ENCODE data around the gene ANKRD11. TPM values are rescaled to one million over a fixed set of nuclear protein-coding genes. Genes with fewer than 3 reads are reported as not detected.

The ANKRD11 gene
- polyA plus RNA-seq, 2 donors: 37.1 to 73.5 TPM

DNA sequence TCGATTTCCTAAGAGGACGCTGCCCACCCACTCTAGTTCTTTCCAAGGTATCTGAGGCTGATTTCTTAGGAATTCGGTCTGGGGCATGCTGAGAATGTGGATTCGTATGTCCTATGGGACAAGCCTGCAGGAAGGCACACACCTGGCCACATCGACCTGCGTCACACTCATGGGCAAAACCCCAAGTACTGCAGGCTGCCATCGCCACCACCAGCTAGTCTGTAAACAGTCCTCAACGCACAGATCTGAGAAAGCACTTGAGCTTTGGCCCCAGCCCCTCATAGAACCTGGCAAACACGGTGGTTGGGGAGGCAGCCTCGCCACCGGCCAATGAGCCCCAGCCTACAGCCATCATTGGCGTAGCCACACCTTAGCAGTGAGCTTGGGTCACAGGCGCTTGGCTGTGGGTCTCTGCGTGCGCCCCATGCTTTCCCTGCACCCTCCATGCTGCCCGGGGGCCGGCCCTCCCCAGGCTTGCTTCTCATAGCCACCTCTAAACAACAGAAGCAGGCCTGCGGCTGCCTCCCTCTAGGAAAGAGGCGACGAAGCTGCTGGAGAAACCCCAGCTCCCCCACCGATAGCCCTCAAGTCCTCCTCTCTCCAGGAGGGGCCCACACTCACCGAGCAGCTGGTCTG, 197.8 kb downstream of the ANKRD11 start:
- Histone ChIP-seq H3K27ac (ENCODE audit: low read depth in 2 of 2, low read length in 1 of 2) (no peak overlapping the region), H3K27me3 (ENCODE audit: control insufficient read depth in 1 of 2, insufficient read depth in 2 of 2, low read length in 2 of 2) (no peaks in the 10 kb centered on the region), H3K4me3 (ENCODE audit: low read depth in 1 of 2, low read length in 2 of 2) (no peak overlapping the region), H3K36me3 (ENCODE audit: control insufficient read depth in 2 of 2, insufficient read depth in 2 of 2, low read length in 1 of 2) (peaks cover 4 to 25% of the 10 kb centered on the region in 2 donors), H3K9me3 (ENCODE audit: control insufficient read depth in 2 of 2, insufficient read depth in 1 of 2, low read depth in 1 of 2, low read length in 1 of 2) (no peaks in the 10 kb centered on the region), H3K4me1 (ENCODE audit: control insufficient read depth in 2 of 2, insufficient read depth in 2 of 2, low read length in 1 of 2) (peaks cover 4 to 7% of the 10 kb centered on the region in 2 donors)
- WGBS, 2 donors: 81 to 84% methylated on average over 22 of the region's 22 CpGs

DNA sequence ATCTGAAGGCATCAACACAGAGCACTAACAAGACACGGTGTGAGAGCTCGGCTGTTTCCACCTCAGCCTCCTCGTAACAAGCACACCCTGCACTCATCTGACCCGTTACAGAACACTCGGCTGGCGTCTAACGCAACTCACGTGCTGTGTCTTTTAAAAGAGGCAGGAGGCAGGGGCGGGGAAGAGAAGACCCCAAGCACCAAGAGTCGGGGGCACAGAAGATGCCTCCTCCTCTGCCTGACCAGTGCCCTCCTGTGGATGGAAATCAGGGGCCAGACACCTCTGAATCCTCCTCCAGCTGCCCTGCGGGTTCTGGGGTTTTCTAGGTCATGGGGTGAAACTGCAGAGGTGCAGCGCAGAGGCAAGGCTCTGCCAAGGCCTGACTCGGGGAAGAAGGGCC, 198.6 kb downstream of the ANKRD11 start:
- peaks cover 4 to 29% of the 10 kb centered on the region in 2 donors for H3K36me3 ChIP-seq (ENCODE audit: control insufficient read depth in 2 of 2, insufficient read depth in 2 of 2, low read length in 1 of 2)
- peak overlapping the region in 1 of 2 donors; percentile 37 for H3K27ac ChIP-seq (ENCODE audit: low read depth in 2 of 2, low read length in 1 of 2)

DNA sequence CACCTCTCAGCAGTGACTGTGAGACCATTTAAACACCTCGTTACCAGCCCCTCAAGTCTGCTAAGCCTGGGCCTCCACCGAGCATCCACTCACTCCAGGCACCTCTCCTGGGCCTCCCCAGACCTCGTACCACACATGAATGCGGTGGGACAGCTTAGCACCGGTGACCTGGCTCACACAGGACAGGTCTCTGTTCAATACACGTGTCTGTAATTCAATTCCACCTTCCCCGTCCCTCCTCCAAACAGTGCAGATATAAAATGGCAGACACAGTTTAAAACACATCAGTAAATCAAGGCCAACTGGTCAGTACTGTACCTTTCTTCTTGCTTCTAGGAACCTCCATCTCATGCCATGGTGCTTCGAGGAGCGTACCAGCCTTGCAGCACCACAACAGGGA, 199.0 kb downstream of the ANKRD11 start:
- WGBS, 2 donors: 67 to 68% methylated on average over 9 of the region's 9 CpGs
- Histone ChIP-seq H3K27me3 (ENCODE audit: control insufficient read depth in 1 of 2, insufficient read depth in 2 of 2, low read length in 2 of 2) (no peaks in the 10 kb centered on the region), H3K9me3 (ENCODE audit: control insufficient read depth in 2 of 2, insufficient read depth in 1 of 2, low read depth in 1 of 2, low read length in 1 of 2) (no peaks in the 10 kb centered on the region), H3K36me3 (ENCODE audit: control insufficient read depth in 2 of 2, insufficient read depth in 2 of 2, low read length in 1 of 2) (peaks cover 4 to 31% of the 10 kb centered on the region in 2 donors), H3K4me1 (ENCODE audit: control insufficient read depth in 2 of 2, insufficient read depth in 2 of 2, low read length in 1 of 2) (peaks cover 4% of the 10 kb centered on the region in 2 donors), H3K27ac (ENCODE audit: low read depth in 2 of 2, low read length in 1 of 2) (peak overlapping the region in 1 of 2 donors; percentile 37), H3K4me3 (ENCODE audit: low read depth in 1 of 2, low read length in 2 of 2) (no peak overlapping the region)

More for the DNA sequence above, 198.6 kb downstream of the ANKRD11 start:
- H3K27me3 ChIP-seq (ENCODE audit: control insufficient read depth in 1 of 2, insufficient read depth in 2 of 2, low read length in 2 of 2): no peaks in the 10 kb centered on the region
- H3K9me3 ChIP-seq (ENCODE audit: control insufficient read depth in 2 of 2, insufficient read depth in 1 of 2, low read depth in 1 of 2, low read length in 1 of 2): no peaks in the 10 kb centered on the region
- H3K4me1 ChIP-seq (ENCODE audit: control insufficient read depth in 2 of 2, insufficient read depth in 2 of 2, low read length in 1 of 2): peaks cover 4 to 5% of the 10 kb centered on the region in 2 donors
- H3K4me3 ChIP-seq (ENCODE audit: low read depth in 1 of 2, low read length in 2 of 2): no peak overlapping the region
- 79 to 81% methylated on average over 13 of the region's 13 CpGs for WGBS, 2 donors

DNA sequence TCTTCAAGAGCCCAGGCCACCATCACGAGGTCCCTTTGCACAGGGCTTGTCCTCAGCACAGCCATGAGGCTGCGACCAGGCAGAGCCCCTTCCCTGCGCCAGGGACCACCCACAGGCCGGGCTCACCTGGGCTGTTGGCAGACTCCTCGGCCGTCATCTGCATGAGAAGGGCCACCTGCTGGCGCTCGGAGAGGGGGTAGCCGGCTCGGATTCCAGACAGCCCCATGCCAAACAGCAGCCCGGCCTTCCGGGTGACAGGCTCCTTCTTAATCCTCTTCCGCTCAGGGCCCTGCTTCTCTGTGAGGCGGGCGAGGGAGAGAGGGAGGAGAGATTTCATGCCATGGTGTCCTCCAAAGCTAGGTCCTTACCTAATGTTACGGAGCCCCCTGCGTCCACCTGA, 199.5 kb downstream of the ANKRD11 start:
- Histone ChIP-seq H3K4me3 (ENCODE audit: low read depth in 1 of 2, low read length in 2 of 2) (no peak overlapping the region), H3K27ac (ENCODE audit: low read depth in 2 of 2, low read length in 1 of 2) (no peak overlapping the region), H3K9me3 (ENCODE audit: control insufficient read depth in 2 of 2, insufficient read depth in 1 of 2, low read depth in 1 of 2, low read length in 1 of 2) (no peaks in the 10 kb centered on the region), H3K4me1 (ENCODE audit: control insufficient read depth in 2 of 2, insufficient read depth in 2 of 2, low read length in 1 of 2) (peaks cover 4% of the 10 kb centered on the region in 2 donors), H3K36me3 (ENCODE audit: control insufficient read depth in 2 of 2, insufficient read depth in 2 of 2, low read length in 1 of 2) (peaks cover 9 to 36% of the 10 kb centered on the region in 2 donors), H3K27me3 (ENCODE audit: control insufficient read depth in 1 of 2, insufficient read depth in 2 of 2, low read length in 2 of 2) (no peaks in the 10 kb centered on the region)
- 73% methylated on average over 15 to 17 of the region's 17 CpGs for WGBS, 2 donors

DNA sequence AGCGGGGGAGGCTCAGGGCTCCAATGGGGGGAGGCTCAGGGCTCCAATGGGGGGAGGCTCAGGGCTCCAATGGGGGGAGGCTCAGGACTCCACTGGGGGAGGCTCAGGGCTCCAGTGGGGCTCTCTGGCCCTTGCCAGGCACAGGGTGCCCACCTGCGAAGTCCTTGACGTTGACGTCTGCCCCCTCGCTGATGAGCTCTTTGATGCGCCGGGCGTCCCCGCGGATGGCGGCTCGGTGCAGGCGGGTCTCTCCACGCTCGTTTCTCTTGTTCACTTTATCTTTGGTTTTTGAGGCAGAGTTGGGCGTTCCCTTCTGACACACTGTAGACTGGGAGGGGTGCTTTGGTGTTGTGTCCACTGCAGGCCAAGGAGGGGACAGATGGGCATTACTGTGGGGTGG, 199.9 kb downstream of the ANKRD11 start:
- Histone ChIP-seq H3K4me1 (ENCODE audit: control insufficient read depth in 2 of 2, insufficient read depth in 2 of 2, low read length in 1 of 2) (peaks cover 2 to 4% of the 10 kb centered on the region in 2 donors), H3K27ac (ENCODE audit: low read depth in 2 of 2, low read length in 1 of 2) (no peak overlapping the region), H3K9me3 (ENCODE audit: control insufficient read depth in 2 of 2, insufficient read depth in 1 of 2, low read depth in 1 of 2, low read length in 1 of 2) (no peaks in the 10 kb centered on the region), H3K36me3 (ENCODE audit: control insufficient read depth in 2 of 2, insufficient read depth in 2 of 2, low read length in 1 of 2) (peaks cover 13 to 40% of the 10 kb centered on the region in 2 donors), H3K4me3 (ENCODE audit: low read depth in 1 of 2, low read length in 2 of 2) (no peak overlapping the region), H3K27me3 (ENCODE audit: control insufficient read depth in 1 of 2, insufficient read depth in 2 of 2, low read length in 2 of 2) (no peaks in the 10 kb centered on the region)
- WGBS, 2 donors: 88 to 94% methylated on average over 15 to 16 of the region's 16 CpGs

DNA sequence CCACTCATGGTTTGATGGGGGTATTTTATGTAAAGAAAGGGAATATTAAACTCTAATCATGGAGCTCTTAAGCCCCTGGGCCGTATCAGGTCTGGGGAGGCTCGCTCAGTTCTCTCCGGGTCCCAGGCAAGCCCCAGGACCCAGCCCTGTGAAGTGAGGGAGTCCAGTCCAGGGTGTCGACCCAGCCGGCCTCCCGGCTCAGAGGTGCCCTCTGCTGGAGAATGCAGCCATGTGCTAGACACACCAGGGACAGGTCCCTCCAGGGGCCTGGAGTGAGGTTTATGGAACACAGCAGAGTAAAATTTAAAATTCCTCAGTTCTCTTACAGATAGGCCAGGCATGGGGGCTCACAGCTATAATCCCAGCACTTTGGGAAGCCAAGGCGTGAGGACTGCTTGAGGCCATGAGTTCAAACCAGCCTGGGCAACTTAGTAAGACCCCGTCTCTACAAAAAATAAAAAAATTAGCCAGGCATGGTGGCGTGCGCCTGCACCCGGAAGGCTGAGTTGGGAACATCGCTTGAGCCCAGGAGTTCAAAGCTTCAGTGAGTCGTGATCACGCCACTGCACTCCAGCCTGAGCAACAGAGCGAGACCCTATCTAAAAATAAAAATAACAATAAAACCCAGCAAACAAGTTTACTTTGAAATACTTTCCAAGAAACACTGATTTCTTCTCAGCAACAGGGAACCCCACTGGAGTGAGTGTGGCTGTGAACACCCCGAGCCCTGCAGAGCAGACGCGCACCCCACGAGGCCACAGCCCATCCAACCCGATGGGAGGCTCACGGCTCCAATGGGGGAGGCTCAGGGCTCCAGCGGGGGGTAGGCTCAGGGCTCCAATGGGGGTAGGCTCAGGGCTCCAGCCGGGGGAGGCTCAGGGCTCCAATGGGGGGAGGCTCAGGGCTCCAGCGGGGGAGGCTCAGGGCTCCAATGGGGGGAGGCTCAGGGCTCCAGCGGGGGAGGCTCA, 200.6 kb downstream of the ANKRD11 start:
- Histone ChIP-seq H3K36me3 (ENCODE audit: control insufficient read depth in 2 of 2, insufficient read depth in 2 of 2, low read length in 1 of 2) (peaks cover 20 to 45% of the 10 kb centered on the region in 2 donors), H3K27ac (ENCODE audit: low read depth in 2 of 2, low read length in 1 of 2) (no peak overlapping the region), H3K4me3 (ENCODE audit: low read depth in 1 of 2, low read length in 2 of 2) (no peak overlapping the region), H3K9me3 (ENCODE audit: control insufficient read depth in 2 of 2, insufficient read depth in 1 of 2, low read depth in 1 of 2, low read length in 1 of 2) (no peaks in the 10 kb centered on the region), H3K27me3 (ENCODE audit: control insufficient read depth in 1 of 2, insufficient read depth in 2 of 2, low read length in 2 of 2) (no peaks in the 10 kb centered on the region), H3K4me1 (ENCODE audit: control insufficient read depth in 2 of 2, insufficient read depth in 2 of 2, low read length in 1 of 2) (peaks cover 0 to 4% of the 10 kb centered on the region in 2 donors)
- 70 to 76% methylated on average over 22 to 25 of the region's 25 CpGs for WGBS, 2 donors

DNA sequence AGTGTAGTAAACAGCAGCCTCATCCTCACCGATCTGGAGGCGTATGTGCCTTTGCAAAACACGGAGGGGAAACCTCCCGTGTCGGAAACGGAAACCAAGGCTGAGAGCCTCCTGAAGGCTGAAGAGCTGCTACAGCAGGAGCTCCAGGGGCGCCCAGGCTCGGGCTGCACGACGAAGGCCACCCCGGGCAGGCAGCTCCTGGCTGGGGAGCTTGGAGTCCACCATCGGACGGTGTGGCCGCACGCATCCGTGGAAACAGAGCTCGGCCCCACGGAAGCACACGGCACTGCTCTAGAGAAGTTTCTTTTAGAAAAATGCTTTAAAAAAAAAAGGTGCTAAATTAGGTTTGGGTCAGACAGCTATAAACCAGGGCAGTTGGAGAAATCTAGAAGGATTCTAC, 201.4 kb downstream of the ANKRD11 start:
- Histone ChIP-seq H3K4me1 (ENCODE audit: control insufficient read depth in 2 of 2, insufficient read depth in 2 of 2, low read length in 1 of 2) (no peaks in the 10 kb centered on the region), H3K27ac (ENCODE audit: low read depth in 2 of 2, low read length in 1 of 2) (no peak overlapping the region), H3K27me3 (ENCODE audit: control insufficient read depth in 1 of 2, insufficient read depth in 2 of 2, low read length in 2 of 2) (no peaks in the 10 kb centered on the region), H3K36me3 (ENCODE audit: control insufficient read depth in 2 of 2, insufficient read depth in 2 of 2, low read length in 1 of 2) (peaks cover 22 to 49% of the 10 kb centered on the region in 2 donors), H3K4me3 (ENCODE audit: low read depth in 1 of 2, low read length in 2 of 2) (no peak overlapping the region), H3K9me3 (ENCODE audit: control insufficient read depth in 2 of 2, insufficient read depth in 1 of 2, low read depth in 1 of 2, low read length in 1 of 2) (no peaks in the 10 kb centered on the region)
- WGBS, 2 donors: 88 to 92% methylated on average over 19 of the region's 19 CpGs

DNA sequence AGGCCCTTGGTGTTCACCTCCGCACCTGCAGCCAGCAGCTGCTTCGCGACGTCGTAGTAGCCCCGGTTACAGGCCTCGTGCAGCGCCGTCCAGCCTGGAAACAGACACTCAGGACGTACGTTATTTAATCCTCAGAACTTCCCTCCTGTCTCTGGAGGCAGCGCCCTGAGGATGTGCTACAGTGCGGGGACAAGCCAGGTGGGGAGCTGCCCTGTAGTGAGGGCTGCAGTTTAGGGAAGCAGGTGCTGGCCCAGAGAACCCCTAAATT, 201.8 kb downstream of the ANKRD11 start:
- 95% methylated on average over 13 of the region's 13 CpGs for WGBS, 2 donors
- Histone ChIP-seq H3K4me1 (ENCODE audit: control insufficient read depth in 2 of 2, insufficient read depth in 2 of 2, low read length in 1 of 2) (no peaks in the 10 kb centered on the region), H3K9me3 (ENCODE audit: control insufficient read depth in 2 of 2, insufficient read depth in 1 of 2, low read depth in 1 of 2, low read length in 1 of 2) (no peaks in the 10 kb centered on the region), H3K36me3 (ENCODE audit: control insufficient read depth in 2 of 2, insufficient read depth in 2 of 2, low read length in 1 of 2) (peaks cover 22 to 53% of the 10 kb centered on the region in 2 donors), H3K27ac (ENCODE audit: low read depth in 2 of 2, low read length in 1 of 2) (no peak overlapping the region), H3K27me3 (ENCODE audit: control insufficient read depth in 1 of 2, insufficient read depth in 2 of 2, low read length in 2 of 2) (no peaks in the 10 kb centered on the region), H3K4me3 (ENCODE audit: low read depth in 1 of 2, low read length in 2 of 2) (no peak overlapping the region)

DNA sequence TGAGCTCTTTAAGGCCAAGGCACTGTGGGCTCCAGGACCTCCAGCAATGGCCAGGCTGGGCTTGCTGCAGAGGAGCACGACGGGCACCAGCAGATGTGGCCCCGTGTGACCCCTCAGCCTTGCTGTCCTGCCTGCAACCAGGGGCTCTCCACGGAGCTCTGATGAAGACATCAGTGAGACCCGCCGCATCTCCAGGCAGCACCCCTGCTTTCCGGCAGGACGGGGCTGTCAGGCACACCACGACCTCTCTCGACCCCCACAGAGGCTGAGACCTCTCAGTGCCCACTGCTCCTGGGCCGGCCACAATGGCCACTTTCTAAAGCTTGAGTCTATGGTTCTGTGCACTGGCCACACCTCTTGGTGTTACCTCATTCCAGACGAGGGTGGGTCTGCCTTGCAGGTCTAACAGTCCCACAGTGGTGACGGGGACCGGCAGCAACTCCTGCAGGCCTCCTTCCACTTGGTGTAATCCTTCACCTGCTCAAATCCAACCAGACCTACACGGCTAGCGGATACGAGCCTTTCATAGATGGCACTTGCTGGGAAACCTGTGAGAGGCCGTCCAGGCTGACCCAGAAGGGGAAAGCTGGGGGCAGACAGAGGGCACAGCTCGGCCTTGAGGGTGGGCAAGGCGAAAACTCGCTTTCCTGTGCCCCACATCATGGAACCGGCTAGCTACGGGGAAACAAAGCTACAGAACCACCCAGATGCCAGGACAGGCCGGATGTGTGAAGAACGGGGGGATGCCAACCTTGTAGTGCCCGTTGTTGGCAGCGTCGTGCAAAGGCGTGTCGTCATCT, 202.4 kb downstream of the ANKRD11 start:
- Histone ChIP-seq H3K36me3 (ENCODE audit: control insufficient read depth in 2 of 2, insufficient read depth in 2 of 2, low read length in 1 of 2) (peaks cover 22 to 55% of the 10 kb centered on the region in 2 donors), H3K27ac (ENCODE audit: low read depth in 2 of 2, low read length in 1 of 2) (no peak overlapping the region), H3K4me1 (ENCODE audit: control insufficient read depth in 2 of 2, insufficient read depth in 2 of 2, low read length in 1 of 2) (no peaks in the 10 kb centered on the region), H3K9me3 (ENCODE audit: control insufficient read depth in 2 of 2, insufficient read depth in 1 of 2, low read depth in 1 of 2, low read length in 1 of 2) (no peaks in the 10 kb centered on the region), H3K4me3 (ENCODE audit: low read depth in 1 of 2, low read length in 2 of 2) (no peak overlapping the region), H3K27me3 (ENCODE audit: control insufficient read depth in 1 of 2, insufficient read depth in 2 of 2, low read length in 2 of 2) (no peaks in the 10 kb centered on the region)
- WGBS, 2 donors: 91 to 94% methylated on average over 30 of the region's 30 CpGs

Data from esophagus (tissue), 2 donors.